HEK293 (cell line): Measurements from ENCODE around the gene HES3.

Experiments used
- CTCF ChIA-PET: fragments of 350-600 bp; formaldehyde crosslinking; extraction: SDS; loops from one replicate; lab custom pipeline; 2021; ENCODE audit warnings: antibody characterized with exemption; lab: Yijun Ruan, JAX
- POLR2A ChIA-PET: fragments of 300-600 bp; formaldehyde crosslinking; extraction: SDS; loops from one replicate; lab custom pipeline; 2020; ENCODE audit warnings: antibody characterized with exemption, inconsistent platforms; lab: Yijun Ruan, JAX
- H3K27ac ChIP-seq: fragments of 200-500 bp; sonication (Bioruptor generic); 2 replicates; pipeline ENCODE4 v1.5.1; 2014; ENCODE audit warnings: low read depth, low read length, control low read depth, inconsistent platforms; ENCODE audit errors: extremely low read depth
- H3K36me3 ChIP-seq, 2 experiments: fragments of 200-500 bp in 1 of 2; sonication (Bioruptor generic) in 1 of 2; 1 replicate in 1 of 2; 2 replicates in 1 of 2; pipeline ENCODE4 v1.5.1; 2014 to 2017; ENCODE audit warnings: inconsistent platforms in 2 of 2, low read length in 2 of 2; ENCODE audit not compliant: control insufficient read depth in 2 of 2, insufficient read depth in 1 of 2
- H3K4me1 ChIP-seq: fragments of 200-500 bp; sonication (Bioruptor generic); 2 replicates; pipeline ENCODE4 v1.5.1; 2014; ENCODE audit warnings: mild to moderate bottlenecking, low read length, inconsistent platforms; ENCODE audit not compliant: control insufficient read depth, insufficient read depth
- H3K4me3 ChIP-seq: 2 replicates; pipeline ENCODE4 v1.5.1; 2011; ENCODE audit warnings: low read depth, mild to moderate bottlenecking, control low read depth, low read length, moderate library complexity
- H3K9me3 ChIP-seq: fragments of 200-500 bp; sonication (Bioruptor generic); 2 replicates; pipeline ENCODE4 v1.5.1; 2014; ENCODE audit warnings: low read depth, low read length, inconsistent platforms; ENCODE audit not compliant: control insufficient read depth, insufficient read depth
- GLIS2 ChIP-seq: fragments of 450-650 bp; formaldehyde crosslinking; IDR thresholded peaks from 2 replicates; pipeline ENCODE4 v1.5.1; 2016; ENCODE audit warnings: missing biosample characterization, missing genetic modification characterization
- YY1 ChIP-seq: fragments of 450-650 bp; formaldehyde crosslinking; IDR thresholded peaks from 2 replicates; pipeline ENCODE4 v1.5.1; 2018; ENCODE audit warnings: missing biosample characterization, missing genetic modification characterization
- ZNF10 ChIP-seq: fragments of 450-650 bp; formaldehyde crosslinking; IDR thresholded peaks from 2 replicates; pipeline ENCODE4 v1.5.1; 2017; ENCODE audit warnings: missing biosample characterization, missing genetic modification characterization
- ZNF133 ChIP-seq: fragments of 450-650 bp; formaldehyde crosslinking; IDR thresholded peaks from 2 replicates; pipeline ENCODE4 v1.5.1; 2016; ENCODE audit warnings: missing biosample characterization, missing genetic modification characterization
- ZNF138 ChIP-seq: fragments of 450-650 bp; formaldehyde crosslinking; IDR thresholded peaks from 2 replicates; pipeline ENCODE4 v1.5.1; 2016; ENCODE audit warnings: missing biosample characterization, missing genetic modification characterization, borderline replicate concordance
- ZNF184 ChIP-seq: fragments of 450-650 bp; IDR thresholded peaks from 2 replicates; pipeline ENCODE4 v1.5.1; 2018; ENCODE audit warnings: missing biosample characterization, mild to moderate bottlenecking, missing genetic modification characterization
- ZNF2 ChIP-seq: fragments of 450-650 bp; formaldehyde crosslinking; IDR thresholded peaks from 2 replicates; pipeline ENCODE4 v1.5.1; 2016; ENCODE audit warnings: missing biosample characterization, missing genetic modification characterization
- ZNF202 ChIP-seq: fragments of 450-650 bp; formaldehyde crosslinking; IDR thresholded peaks from 2 replicates; pipeline ENCODE4 v1.5.1; 2016; ENCODE audit warnings: missing biosample characterization, missing genetic modification characterization, borderline replicate concordance
- ZNF571 ChIP-seq: fragments of 450-650 bp; formaldehyde crosslinking; IDR thresholded peaks from 2 replicates; pipeline ENCODE4 v1.5.0; 2017; ENCODE audit warnings: missing biosample characterization, missing genetic modification characterization
- ZNF610 ChIP-seq: fragments of 450-650 bp; formaldehyde crosslinking; IDR thresholded peaks from 2 replicates; pipeline ENCODE4 v1.5.1; 2016; ENCODE audit warnings: missing biosample characterization, missing genetic modification characterization, borderline replicate concordance
- ZNF623 ChIP-seq: fragments of 450-650 bp; formaldehyde crosslinking; IDR thresholded peaks from 2 replicates; pipeline ENCODE4 v1.5.1; 2016; ENCODE audit warnings: missing biosample characterization, missing genetic modification characterization
- ZNF654 ChIP-seq: fragments of 450-650 bp; formaldehyde crosslinking; IDR thresholded peaks from 2 replicates; pipeline ENCODE4 v1.5.1; 2016; ENCODE audit warnings: low read depth, missing biosample characterization, missing genetic modification characterization
- ZNF707 ChIP-seq: fragments of 450-650 bp; formaldehyde crosslinking; IDR thresholded peaks from 2 replicates; pipeline ENCODE4 v1.5.1; 2016; ENCODE audit warnings: missing biosample characterization, missing genetic modification characterization
- TF ChIP-seq, protein P1 (sequence below): fragments of 450-650 bp; formaldehyde crosslinking; IDR thresholded peaks from 2 replicates; pipeline ENCODE4 v1.5.1; 2016; ENCODE audit warnings: missing biosample characterization, missing genetic modification characterization
- TF ChIP-seq, protein P2 (sequence below): fragments of 450-650 bp; formaldehyde crosslinking; IDR thresholded peaks from 2 replicates; pipeline ENCODE4 v1.5.0; 2017; ENCODE audit warnings: missing biosample characterization, missing genetic modification characterization, borderline replicate concordance
- TF ChIP-seq, protein P3 (sequence below): fragments of 450-650 bp; formaldehyde crosslinking; IDR thresholded peaks from 2 replicates; pipeline ENCODE4 v1.5.1; 2017; ENCODE audit warnings: missing biosample characterization, missing genetic modification characterization
- TF ChIP-seq, protein P4 (sequence below): fragments of 450-650 bp; formaldehyde crosslinking; IDR thresholded peaks from 2 replicates; pipeline ENCODE4 v1.5.1; 2017; ENCODE audit warnings: missing biosample characterization, missing genetic modification characterization

The HES3 gene

DNA sequence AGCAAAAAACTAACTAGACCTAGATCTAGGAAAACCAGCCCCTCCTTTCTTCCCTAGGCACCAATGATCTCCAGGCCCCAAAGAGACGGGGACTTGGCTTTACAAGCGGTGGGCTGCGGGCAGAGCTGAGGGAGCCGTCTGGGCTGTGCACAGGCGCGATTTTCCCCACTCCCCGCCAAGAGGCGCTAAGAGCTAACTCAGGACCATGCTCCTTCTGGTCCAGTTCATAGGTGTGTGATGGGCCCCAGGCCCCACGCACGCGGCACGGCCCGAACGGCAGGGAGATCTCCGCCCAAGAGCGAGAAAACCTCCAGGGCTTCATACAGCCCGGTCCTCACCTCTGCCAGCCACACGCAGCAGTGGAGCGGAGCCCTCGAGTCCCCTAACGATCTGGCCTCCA, 24.4 kb downstream of the HES3 start:
- no peaks in the 10 kb centered on the region for H3K9me3 ChIP-seq
- peaks cover 33% of the 10 kb centered on the region for H3K4me1 ChIP-seq
- POLR2A ChIA-PET = no interaction called here

DNA sequence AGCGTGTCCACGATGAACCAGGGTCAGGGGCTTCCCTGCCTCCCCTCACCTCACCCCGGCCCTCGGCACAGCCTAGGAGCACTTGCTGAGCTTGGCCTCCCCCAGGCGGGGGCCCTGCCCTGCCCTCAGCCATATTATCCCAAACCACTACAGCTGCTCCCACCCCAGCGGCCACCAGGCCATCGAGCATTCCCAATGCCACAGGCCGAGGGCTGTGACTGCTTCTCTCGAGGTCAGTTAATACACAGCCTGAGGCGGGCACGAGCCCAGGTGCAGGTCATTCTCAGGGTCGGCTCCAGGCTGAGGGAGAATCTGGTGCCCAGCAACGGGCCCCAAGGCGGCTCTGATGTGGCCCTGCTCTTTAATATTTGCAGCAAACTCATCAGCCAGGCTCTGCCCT, 25.3 kb downstream of the HES3 start:
- Histone ChIP-seq H3K4me1 (peaks cover 36% of the 10 kb centered on the region), H3K4me3 (no peak overlapping the region), H3K9me3 (no peaks in the 10 kb centered on the region), H3K36me3 (peaks cover 0 to 14% of the 10 kb centered on the region in 2 experiments; a peak in 1 of 3 replicates), H3K27ac (no peak overlapping the region)
- TF ChIP-seq YY1 (tag by site-specific recombination) = no peak
- no peak for TF ChIP-seq ZNF610
- no peak for TF ChIP-seq ZNF2
- TF ChIP-seq ZNF10 = no peak
- TF ChIP-seq, protein P1, sequence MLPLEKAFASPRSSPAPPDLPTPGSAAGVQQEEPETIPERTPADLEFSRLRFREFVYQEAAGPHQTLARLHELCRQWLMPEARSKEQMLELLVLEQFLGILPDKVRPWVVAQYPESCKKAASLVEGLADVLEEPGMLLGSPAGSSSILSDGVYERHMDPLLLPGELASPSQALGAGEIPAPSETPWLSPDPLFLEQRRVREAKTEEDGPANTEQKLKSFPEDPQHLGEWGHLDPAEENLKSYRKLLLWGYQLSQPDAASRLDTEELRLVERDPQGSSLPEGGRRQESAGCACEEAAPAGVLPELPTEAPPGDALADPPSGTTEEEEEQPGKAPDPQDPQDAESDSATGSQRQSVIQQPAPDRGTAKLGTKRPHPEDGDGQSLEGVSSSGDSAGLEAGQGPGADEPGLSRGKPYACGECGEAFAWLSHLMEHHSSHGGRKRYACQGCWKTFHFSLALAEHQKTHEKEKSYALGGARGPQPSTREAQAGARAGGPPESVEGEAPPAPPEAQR (tag by site-specific recombination) = no peak
- TF ChIP-seq, protein P2, sequence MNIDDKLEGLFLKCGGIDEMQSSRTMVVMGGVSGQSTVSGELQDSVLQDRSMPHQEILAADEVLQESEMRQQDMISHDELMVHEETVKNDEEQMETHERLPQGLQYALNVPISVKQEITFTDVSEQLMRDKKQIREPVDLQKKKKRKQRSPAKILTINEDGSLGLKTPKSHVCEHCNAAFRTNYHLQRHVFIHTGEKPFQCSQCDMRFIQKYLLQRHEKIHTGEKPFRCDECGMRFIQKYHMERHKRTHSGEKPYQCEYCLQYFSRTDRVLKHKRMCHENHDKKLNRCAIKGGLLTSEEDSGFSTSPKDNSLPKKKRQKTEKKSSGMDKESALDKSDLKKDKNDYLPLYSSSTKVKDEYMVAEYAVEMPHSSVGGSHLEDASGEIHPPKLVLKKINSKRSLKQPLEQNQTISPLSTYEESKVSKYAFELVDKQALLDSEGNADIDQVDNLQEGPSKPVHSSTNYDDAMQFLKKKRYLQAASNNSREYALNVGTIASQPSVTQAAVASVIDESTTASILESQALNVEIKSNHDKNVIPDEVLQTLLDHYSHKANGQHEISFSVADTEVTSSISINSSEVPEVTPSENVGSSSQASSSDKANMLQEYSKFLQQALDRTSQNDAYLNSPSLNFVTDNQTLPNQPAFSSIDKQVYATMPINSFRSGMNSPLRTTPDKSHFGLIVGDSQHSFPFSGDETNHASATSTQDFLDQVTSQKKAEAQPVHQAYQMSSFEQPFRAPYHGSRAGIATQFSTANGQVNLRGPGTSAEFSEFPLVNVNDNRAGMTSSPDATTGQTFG (tag by site-specific recombination) = no peak
- no peak for TF ChIP-seq ZNF133 (tag by site-specific recombination)
- TF ChIP-seq ZNF138 (tag by site-specific recombination) = no peak
- TF ChIP-seq ZNF654 (tag by site-specific recombination) = no peak
- no peak for TF ChIP-seq ZNF571
- TF ChIP-seq ZNF202 (tag by site-specific recombination) = no peak
- no peak for TF ChIP-seq GLIS2
- no peak for TF ChIP-seq ZNF707
- no peak for TF ChIP-seq ZNF184
- TF ChIP-seq, protein P3, sequence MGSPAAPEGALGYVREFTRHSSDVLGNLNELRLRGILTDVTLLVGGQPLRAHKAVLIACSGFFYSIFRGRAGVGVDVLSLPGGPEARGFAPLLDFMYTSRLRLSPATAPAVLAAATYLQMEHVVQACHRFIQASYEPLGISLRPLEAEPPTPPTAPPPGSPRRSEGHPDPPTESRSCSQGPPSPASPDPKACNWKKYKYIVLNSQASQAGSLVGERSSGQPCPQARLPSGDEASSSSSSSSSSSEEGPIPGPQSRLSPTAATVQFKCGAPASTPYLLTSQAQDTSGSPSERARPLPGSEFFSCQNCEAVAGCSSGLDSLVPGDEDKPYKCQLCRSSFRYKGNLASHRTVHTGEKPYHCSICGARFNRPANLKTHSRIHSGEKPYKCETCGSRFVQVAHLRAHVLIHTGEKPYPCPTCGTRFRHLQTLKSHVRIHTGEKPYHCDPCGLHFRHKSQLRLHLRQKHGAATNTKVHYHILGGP (tag by site-specific recombination) = no peak
- TF ChIP-seq, protein P4, sequence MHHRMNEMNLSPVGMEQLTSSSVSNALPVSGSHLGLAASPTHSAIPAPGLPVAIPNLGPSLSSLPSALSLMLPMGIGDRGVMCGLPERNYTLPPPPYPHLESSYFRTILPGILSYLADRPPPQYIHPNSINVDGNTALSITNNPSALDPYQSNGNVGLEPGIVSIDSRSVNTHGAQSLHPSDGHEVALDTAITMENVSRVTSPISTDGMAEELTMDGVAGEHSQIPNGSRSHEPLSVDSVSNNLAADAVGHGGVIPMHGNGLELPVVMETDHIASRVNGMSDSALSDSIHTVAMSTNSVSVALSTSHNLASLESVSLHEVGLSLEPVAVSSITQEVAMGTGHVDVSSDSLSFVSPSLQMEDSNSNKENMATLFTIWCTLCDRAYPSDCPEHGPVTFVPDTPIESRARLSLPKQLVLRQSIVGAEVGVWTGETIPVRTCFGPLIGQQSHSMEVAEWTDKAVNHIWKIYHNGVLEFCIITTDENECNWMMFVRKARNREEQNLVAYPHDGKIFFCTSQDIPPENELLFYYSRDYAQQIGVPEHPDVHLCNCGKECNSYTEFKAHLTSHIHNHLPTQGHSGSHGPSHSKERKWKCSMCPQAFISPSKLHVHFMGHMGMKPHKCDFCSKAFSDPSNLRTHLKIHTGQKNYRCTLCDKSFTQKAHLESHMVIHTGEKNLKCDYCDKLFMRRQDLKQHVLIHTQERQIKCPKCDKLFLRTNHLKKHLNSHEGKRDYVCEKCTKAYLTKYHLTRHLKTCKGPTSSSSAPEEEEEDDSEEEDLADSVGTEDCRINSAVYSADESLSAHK (tag by site-specific recombination) = no peak
- ChIA-PET CTCF (interaction anchor here (2.1 kb wide), 1 partner anchor 23 kb away, joined by 8 read pairs; no protein-coding TSS in a partner anchor), POLR2A (no interaction called here)

More for the DNA sequence above, 24.4 kb downstream of the HES3 start:
- CTCF ChIA-PET = interaction anchor here (0.6 to 1.0 kb wide), 3 partner anchors 10 to 76 kb away, joined by 3 to 5 read pairs (median 3); no protein-coding TSS in a partner anchor
- H3K4me3 ChIP-seq = no peak overlapping the region
- TF ChIP-seq ZNF623 (tag by site-specific recombination) = no peak
- TF ChIP-seq, all 188 proteins: peak for 0
- no peak overlapping the region for H3K27ac ChIP-seq
- peaks cover 0 to 16% of the 10 kb centered on the region in 2 experiments; a peak in 1 of 3 replicates for H3K36me3 ChIP-seq
